ENCODE measurements around the gene RAI1. TPM values are rescaled to one million over a fixed set of nuclear protein-coding genes. Genes with fewer than 3 reads are reported as not detected.

The RAI1 gene
- total RNA-seq, 3 donors from 2014 or later: 12.9 to 29.2 (median 17.0) TPM

- intact Hi-C loops (cut with DNase I, micrococcal nuclease): loop anchor here (2.0 to 10.0 kb wide), 3 partner anchors 103 to 179 kb away; no protein-coding TSS in a partner anchor
- ATAC-seq (peak; percentile 34), DNase-seq (peak in 2 of 3 donors; percentile 73 to 80)
- peak overlapping the region; percentile 39 for H3K4me3 ChIP-seq
- no peaks in the 10 kb centered on the region for H3K9me3 ChIP-seq
- TF ChIP-seq CTCF (IDR thresholded peaks at IDR 0.05): no peak
- no peaks in the 10 kb centered on the region for H3K36me3 ChIP-seq (ENCODE audit: low read depth)
- peaks cover 30% of the 10 kb centered on the region for H3K4me1 ChIP-seq (ENCODE audit: low read depth)
These were observed 560 bp downstream of the RAI1 start for GRCh38 chr17:17681744-17682292.

- Histone ChIP-seq H3K4me1 (ENCODE audit: low read depth) (peaks cover 33% of the 10 kb centered on the region), H3K9me3 (no peaks in the 10 kb centered on the region), H3K36me3 (ENCODE audit: low read depth) (no peaks in the 10 kb centered on the region), H3K4me3 (peak overlapping the region; percentile 39)
- peak in 2 of 3 donors; percentile 62 to 84 for DNase-seq
- ATAC-seq: peak; percentile 57
- intact Hi-C loops (cut with DNase I, micrococcal nuclease): loop anchor here (10.0 kb wide), 2 partner anchors 102 to 162 kb away; no protein-coding TSS in a partner anchor
- TF ChIP-seq CTCF (IDR thresholded peaks at IDR 0.05): no peak
These were observed 1.1 kb downstream of the RAI1 start for GRCh38 chr17:17682293-17682736.

GRCh38 chr17:17682737-17683680, 1.8 kb downstream of the RAI1 start:
- ATAC-seq (peak; percentile 58), DNase-seq (peak; percentile 77 to 83 (median 83))
- Histone ChIP-seq H3K4me3 (peak overlapping the region; percentile 39), H3K9me3 (no peaks in the 10 kb centered on the region), H3K36me3 (ENCODE audit: low read depth) (no peaks in the 10 kb centered on the region), H3K4me1 (ENCODE audit: low read depth) (peaks cover 33% of the 10 kb centered on the region)
- TF ChIP-seq CTCF (IDR thresholded peaks at IDR 0.05): no peak
- intact Hi-C loops (cut with DNase I, micrococcal nuclease): loop anchor here (10.0 kb wide), 2 partner anchors 102 to 162 kb away; no protein-coding TSS in a partner anchor

- Histone ChIP-seq H3K4me1 (ENCODE audit: low read depth) (peaks cover 35% of the 10 kb centered on the region), H3K36me3 (ENCODE audit: low read depth) (no peaks in the 10 kb centered on the region), H3K4me3 (no peak overlapping the region), H3K9me3 (no peaks in the 10 kb centered on the region)
- intact Hi-C loops (cut with DNase I, micrococcal nuclease): loop anchor here (10.0 kb wide), 2 partner anchors 101 to 161 kb away; no protein-coding TSS in a partner anchor
- no peak for TF ChIP-seq CTCF (IDR thresholded peaks at IDR 0.05)
- peak in 1 of 3 donors; percentile 18 for DNase-seq
- no peak for ATAC-seq
These were observed 2.6 kb downstream of the RAI1 start for GRCh38 chr17:17683710-17684365.
